Left kidney (tissue), 2 donors: ENCODE results near the gene SERPINB13. TPM values are rescaled to one million over a fixed set of nuclear protein-coding genes. Genes with fewer than 3 reads are reported as not detected.
"Not testable (repeated sequence)": the region's sequence is repeated elsewhere in the genome, so short reads cannot be mapped to it uniquely, and the experiment has no call there.

ENCODE experiments used
- DNase-seq: peaks from one replicate; pipeline ENCODE4 v3.0.0-alpha.2; 2013
- polyA plus RNA-seq: library from polyadenylated mRNA; unstranded; fragments of 120-200 nt; gene quantifications from one replicate; pipeline ENCODE4 v1.2.1, GENCODE V29; 2013; ENCODE audit not compliant: insufficient read length

SERPINB13 gene
- polyA plus RNA-seq, 1 donor: not detected

DNA sequence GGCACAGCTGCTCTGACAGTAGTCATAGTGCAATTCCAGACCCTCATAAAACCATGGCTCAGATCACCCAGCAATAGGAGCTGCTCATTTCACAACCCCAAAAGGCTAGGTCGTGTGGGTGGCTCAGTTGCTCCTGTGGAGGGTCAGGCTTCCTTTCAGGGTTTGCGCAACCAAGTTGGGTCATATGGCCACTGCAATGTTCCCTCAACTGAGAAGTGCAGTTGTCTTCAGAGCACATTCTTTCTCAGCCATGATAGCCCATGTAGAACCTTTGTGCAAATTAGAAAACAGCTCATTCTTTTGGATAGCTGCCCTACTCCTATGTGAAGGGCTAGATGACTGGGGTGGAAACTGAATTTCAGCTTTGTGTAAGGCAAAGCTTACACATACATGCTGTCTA, 3.2 kb downstream of the SERPINB13 start:
- DNase-seq: no peak

DNA sequence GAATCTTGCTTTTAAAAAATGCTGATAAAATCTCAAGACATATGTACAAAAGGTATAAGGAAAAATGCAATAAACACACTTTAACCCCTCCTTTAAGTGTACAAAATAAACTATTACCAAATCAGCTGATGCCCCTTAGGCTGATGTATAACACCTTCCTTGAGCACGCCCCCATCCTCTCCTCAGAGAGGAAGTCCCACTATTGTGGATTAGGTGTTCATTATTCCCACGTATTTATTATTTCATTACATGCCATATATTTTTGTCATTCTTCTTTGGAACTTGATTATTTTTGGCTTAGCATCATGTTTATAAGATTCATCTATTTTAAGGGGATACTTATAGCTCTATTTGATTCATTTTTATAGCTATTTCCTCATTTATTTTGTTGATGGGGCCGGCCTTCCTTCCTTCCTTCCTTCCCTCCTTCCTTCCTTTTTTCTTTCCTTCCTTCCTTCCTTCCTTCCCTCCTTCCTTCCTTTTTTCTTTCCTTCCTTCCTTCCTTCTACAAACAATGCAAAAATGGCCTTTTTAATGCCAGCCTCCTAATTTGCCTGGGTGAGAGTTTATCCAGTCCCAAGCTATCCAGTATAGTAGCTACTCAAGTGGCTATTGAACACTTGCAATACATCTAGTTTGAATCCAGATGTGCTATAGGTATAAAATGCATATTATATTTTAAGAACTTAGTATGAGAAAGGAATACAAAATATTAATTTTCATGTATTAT, 4.0 kb downstream of the SERPINB13 start:
- DNase-seq: no peak

DNA sequence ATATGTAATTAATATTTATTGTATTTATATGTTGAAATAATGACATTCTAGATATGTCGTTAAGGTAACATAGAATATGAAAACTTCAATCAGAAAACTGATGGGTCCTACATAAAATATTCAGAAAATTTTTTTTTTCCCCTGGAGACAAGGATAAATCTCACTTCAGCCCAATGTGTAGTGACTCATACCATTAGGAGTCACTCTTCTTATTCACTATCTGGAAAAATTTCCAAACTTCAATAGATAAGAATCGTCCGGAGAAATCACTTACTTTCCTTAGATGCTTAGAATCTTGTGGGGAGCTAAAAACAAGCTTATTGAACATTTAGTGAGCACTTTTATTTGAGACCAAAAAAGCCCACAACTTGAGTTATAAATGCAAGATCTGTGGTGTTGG, 4.6 kb downstream of the SERPINB13 start:
- DNase-seq: no peak

DNA sequence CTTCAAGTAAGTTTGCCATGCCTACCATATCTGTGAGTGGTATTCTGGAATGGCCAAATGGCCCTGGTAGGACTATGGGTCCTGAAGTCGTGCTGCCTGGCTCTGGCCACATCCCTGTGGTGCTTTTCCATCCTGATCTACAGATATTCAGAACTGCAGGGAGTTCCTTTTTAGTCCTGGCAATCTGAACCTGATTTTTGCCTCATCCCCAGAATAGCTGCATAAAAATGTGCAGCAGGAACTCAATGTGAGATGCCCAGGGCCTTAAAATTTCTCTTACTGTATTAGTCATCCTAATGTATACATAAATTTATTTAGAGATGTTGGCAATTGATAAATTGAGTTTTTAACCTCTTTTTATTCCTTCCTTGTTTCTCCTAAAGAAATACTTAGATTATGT, 5.3 kb downstream of the SERPINB13 start:
- DNase-seq: no peak

DNA sequence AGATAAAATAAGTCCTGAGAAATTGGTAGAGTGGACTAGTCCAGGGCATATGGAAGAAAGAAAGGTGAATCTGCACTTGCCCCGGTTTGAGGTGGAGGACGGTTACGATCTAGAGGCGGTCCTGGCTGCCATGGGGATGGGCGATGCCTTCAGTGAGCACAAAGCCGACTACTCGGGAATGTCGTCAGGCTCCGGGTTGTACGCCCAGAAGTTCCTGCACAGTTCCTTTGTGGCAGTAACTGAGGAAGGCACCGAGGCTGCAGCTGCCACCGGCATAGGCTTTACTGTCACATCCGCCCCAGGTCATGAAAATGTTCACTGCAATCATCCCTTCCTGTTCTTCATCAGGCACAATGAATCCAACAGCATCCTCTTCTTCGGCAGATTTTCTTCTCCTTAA, 9.8 kb downstream of the SERPINB13 start:
- no peak for DNase-seq

DNA sequence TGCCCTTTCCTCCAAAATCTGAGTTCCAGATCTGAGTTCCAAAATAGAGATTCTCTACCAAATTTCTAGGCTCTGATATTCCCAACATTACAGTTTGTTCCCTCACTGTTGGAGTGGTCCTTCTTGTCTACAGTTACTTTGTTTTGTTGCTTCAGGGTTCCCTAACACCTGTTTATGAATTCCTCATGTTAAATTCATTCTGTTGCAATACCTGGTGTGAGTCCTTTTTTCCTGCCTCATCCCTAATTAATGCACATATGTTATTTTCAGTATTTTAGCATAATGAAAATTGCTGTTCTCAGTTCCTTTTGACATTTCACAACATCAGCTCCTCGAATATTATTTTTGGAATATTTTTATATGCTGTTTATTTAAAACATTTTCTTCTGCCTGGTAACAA, 16.2 kb downstream of the SERPINB13 start:
- no peak for DNase-seq

DNA sequence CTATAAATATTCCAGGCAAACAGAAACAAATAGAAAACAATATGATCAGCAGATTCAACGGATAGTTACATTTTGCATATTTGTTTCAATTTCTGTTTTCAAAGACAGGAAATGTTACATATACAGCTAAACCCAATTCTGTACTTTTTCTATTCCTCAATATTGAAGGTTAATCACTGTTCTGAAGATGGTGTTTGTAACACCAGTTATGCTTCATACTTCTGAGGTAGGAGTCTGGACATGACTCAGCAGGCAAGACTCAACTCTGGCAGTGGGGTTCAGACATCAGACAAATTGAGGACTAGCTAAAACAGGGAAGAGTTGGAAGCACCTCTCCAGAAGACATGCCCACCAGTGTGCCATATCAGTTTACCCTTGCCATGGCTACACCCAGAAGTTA, 16.6 kb downstream of the SERPINB13 start:
- no peak for DNase-seq

DNA sequence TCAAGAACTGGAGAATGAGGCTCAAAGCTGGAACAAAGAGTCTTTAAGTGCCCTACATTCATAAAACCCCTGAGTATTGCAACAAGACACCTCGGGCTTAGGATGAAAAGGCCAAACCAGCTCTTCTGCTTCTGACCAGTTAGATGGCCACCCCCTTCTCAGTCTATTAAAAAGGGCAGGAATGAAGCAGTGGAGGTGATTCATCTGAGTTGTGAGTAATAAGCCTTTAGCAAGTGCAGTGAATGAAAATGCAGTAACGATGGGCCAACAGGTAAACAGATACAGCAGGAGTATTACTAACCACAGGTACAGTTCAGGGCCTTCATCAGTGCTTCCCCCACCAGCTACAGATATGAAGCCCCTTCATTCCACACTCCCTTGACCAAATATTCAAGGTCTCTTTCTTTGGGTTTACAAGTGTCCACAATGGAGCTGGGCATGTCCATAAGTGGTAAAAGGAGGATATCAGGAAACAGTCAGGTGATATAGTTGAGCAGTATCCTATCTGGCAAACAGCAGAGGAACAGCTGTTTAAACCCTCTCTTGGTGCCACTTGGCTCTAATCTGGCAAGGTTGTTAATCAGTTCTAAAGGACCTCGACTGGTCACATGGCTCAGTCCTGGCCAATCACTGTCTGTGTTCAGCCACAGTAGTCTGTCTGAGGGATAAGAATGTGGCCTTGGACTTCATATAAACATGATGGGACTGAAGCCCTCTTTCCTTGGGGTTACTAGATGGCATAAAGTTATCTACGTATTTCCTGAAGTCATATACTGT, 17.8 kb downstream of the SERPINB13 start:
- DNase-seq: no peak

DNA sequence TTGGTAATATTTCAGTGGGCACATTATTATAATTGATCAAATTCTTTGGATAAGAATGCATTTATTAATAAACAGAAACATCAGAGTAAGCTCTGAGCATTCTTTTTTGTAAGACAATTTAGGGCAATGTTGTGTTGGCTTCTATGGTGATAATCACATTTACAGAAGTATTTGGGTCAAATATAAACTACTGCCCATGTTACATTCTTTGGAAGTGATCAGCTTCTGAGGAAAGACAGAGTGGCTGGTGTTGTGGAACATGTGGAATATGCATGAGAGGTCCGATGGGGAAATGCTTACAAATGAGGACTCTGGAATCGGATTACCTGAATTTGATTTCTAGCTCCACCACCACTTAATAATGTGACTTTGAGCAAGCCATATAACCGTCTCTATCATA, 19.4 kb downstream of the SERPINB13 start:
- no peak for DNase-seq

DNA sequence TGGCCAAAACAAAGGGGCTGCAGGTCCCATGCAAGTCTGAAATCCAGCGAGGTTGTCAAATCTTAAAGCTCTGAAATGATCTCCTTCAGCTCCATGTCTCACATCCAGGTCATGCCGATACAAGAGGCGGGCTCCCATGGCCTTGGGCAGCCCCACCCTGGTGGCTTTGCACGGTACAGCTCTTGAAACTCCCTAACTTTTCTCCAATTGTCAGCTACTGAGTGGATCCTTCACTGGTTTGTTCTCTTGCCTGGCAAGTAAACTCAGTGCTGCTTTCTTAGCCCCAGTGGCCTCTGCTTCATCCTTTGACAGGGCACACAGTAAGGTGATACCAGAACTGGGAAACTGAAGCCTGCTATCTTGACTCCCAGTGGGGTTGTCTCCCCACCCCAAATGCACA, 26.3 kb downstream of the SERPINB13 start:
- DNase-seq: no peak

DNA sequence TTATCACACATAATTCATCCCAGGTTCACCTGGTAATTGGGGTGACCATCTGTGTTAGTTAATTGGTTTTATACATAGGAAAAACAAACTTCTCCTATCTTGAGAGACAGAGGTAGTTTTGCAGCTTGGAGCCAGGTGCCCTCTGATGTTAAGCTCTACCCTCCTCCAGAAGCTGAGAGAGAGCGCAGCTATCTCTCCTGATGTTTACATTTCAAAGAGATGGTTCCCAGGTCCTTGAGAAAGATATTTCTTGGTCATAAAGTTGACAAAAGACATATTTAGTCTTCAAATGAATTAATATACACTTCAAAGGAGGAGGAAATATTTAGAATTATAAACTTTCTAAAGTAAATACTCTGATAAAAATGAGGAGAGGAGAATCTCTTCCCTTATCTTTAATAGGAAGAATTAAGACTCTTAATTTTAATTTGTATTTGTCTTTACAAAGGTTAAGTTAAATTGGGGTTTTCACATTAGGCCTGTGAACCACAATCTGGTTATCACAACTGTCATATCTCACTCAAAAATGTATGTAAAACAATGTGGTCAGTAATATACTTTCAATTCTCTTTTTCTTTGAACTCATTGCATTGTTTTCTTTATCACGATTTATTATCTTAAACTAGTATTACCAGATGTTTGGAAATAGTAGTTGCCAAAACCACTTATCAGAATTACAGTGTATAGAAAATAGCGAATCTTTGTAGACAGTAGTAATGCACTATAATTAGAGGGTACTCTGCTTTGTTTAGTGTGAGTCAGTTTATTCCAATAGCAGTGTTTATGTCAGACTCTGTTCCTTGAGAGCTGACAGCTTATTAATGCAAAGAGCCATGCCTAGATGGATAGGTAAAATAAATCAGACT, 30.1 kb downstream of the SERPINB13 start:
- no peak for DNase-seq

DNA sequence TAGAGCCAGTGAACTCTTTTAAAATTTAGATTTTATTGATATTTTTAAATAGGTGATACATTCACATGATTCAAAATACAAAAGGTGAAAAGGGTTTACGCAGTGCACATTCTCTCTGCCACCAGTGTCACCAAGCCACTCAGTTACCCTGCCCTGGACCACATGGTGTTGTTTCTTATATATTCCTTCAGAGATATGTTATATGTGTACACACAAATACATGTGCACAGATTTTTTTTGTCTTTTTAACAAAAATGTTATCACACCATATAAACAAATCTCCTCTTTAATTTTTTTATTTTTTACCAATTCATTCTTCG, 30.7 kb downstream of the SERPINB13 start:
- no peak for DNase-seq

DNA sequence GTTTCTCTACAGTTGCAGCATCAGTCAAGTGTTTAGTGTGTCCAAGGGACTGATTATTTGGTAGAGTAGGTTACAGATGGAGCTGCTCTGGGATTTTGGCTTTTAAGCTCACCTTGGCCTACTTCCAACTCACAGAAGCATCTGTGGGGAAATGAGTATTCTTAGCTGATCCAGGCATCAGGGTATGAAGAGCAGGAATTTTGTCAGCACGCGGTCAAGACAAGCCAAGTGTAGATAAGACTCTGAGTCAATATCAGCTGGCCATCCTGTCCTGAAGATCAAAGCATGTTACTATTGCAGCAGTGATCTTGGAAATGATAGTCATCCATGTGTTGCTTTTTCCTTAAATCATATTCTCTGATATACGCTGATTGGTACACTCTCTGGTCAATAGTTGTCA, 32.5 kb downstream of the SERPINB13 start:
- no peak for DNase-seq

DNA sequence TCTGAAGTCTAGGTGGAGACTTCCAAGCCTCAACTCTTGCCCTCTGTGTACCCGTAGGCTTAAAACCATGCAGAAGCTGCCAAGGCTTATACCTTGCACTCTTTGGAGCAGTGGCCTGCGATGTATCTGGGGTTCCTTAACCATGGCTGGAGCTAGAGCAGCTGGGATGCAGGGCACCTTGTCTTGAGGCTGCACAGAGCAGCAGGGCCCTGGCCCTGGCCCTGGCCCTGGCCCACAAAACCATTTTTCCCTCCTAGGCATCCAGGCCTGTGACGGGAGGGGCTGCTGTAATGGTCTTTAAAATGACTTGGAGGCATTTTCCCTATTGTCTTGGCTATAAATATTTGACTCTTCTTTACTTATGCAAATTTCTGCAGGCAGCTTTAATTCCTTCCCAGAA, 37.7 kb downstream of the SERPINB13 start:
- no peak for DNase-seq

DNA sequence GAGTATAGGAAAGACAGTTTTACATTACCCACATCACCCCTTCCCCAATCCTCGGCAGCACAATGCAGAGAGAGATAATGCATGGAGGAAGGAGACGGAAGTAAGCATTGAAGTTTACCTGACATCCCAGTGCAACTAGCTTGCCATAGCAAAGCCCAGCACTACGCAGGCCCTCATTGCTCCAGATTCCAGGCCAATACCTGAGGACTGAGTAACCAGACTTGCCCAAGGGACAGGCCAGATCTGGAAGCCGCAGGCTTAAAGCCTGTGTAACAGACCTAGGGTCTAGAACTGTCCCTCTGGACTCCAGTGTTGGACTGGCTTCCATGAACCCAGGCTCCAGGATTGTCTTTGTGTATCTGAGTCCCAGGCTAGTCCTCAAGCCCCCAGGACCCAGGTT, 39.3 kb downstream of the SERPINB13 start:
- no peak for DNase-seq

DNA sequence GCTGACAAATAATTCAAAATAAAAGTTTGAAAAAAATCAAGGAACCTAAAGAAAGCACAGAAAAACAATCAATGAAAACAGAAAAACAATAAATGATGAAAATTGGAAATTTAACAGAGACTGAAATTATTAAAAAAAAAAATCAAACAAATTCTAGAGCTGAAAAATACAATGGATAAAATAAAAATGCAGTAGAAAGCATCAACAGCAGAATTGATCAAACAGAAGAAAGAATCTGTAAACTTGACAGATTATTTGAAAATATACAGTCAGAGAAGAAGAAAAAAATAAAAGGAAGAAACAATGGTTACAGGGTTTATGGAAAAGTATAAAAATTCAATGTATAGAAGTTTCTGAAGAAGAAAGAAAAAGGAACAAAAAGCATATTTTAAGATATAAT, 40.7 kb downstream of the SERPINB13 start:
- DNase-seq: no peak

DNA sequence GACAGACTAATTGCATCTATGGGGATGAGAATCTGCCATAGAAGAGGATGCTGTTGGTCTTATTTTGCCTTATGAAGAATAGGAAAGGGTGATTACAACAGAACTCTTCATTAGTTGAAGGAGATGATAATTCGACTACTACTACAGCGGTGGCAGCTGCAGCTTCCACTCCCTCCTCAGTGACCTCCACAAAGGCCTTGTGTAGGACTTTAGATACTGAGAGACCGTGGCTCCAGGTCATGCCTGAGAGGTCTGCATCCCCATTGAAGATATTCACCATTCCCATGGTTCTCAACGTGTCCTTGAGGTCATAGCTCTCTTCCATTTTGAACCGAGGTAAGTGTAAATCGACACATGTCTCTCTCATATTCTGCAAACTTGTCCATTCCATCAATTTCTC, 50.6 kb downstream of the SERPINB13 start:
- no peak for DNase-seq

DNA sequence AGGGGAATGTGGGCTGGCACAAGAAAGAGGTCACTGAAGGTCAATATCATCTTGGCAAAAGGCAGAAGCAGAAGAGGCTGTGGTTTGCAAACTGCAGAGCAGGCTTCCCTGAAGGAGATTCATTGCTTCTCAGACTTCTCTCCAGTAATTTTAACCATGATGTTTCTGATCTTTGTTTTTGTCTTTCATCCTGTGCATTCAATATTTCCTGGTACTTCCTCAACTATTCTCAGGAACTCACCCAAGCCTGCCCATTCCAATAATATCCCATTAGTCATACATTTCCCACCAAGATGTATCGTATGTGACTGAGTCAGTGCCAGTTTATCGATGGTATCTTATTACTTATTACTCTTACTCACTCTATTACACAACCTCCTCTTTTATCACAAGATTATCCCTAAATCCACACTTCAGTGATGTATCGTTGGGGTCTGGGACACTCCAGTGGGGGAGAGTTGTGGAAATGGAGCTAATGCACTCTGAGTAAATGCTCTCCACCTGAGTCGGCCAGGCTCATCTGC, 54.1 kb downstream of the SERPINB13 start:
- not testable (repeated sequence) for DNase-seq

DNA sequence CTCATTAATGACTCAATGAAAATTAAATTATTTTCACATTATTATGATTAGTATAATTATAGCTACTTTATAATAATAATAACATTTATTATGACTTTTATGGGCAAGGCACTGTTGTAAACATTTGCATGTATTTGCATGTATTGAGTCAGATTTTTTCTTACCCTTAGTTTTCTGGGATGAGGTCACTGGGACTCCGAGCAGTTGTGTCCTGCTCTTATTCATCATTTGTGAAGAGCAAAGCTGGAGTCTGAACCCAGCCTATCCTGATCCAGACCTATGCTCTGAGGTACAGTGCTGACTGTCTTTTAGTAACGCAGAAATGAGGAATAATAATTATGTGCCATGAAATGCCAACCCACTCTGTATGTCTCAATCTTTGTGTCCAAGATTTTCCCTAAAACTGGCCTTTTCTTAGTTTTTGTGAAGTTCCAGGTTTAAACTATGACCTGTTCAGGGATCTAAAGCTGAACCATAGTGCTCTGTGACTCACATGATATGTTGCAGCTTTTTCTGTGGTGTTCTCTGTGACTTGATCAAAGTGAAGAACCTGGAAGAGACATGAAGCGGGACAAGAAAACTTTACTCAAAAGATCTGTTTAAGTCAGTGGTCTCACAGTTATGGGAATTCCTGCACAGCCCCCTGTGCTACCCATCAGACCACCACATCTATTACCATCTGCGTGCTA, 55.7 kb downstream of the SERPINB13 start:
- DNase-seq: not testable (repeated sequence)

DNA sequence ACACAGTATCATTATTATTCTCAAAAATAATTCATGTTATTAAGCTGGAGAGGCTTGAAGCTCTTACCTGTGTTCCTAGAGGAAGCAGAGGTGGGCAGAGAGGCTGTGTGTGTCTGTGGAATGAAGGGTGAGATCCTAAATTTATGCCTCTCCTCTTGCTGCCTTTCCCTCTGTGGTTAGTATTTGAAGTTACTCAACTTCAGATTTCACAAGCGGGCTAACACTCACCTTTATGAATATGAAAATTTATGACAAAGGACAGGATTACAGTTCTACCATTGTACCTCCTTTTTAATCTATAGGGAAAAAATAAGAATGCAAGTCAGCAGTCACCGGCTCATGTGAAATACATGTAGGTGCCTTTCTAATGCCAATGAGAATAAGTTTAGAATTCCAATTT, 57.0 kb downstream of the SERPINB13 start, which contains the start of gene SERPINB4:
TSS of gene SERPINB4 (minus strand) at position 115 of the 400 bp plus-strand sequence. CDS start 679 bp downstream, outside the sequence.
- DNase-seq: not testable (repeated sequence)

DNA sequence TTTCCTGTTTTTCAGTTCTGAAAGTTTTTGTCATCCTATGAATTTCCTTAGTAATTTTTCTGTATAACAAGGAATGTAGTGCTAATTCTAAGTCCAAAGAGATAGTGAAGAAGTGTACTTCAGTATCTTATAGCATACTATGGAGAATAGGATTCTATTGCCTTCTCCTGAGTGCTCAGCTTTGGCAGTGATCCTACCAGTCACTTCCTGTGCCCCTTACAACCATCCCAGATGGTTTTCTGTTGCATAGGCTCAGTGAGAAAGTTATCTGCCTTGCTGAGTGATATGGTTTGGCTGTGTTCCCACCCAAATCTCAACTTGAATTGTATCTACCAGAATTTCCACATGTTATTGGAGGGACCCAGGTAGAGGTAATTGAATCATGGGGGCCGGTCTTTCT, 57.6 kb downstream of the SERPINB13 start:
- DNase-seq: not testable (repeated sequence)

DNA sequence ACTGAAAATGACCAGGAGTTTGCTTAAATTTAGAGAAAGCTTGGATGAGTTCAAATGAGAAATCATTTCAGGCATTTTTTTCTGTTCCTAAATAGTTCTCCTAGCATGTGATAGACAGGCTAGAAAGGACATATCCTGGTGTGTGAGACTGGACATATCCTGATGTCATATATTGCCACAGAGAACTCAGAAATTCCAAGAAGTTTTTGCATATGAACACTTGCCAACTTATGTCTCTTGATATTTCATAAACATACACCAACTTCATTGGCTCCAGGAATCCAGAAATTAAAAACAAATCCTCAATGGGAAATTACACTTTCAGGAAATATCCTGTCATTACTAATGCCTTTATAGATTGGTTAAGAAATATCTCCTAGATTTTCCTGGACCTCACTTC, 59.8 kb downstream of the SERPINB13 start:
- no peak for DNase-seq
